Caco-2 (cell line): Measurements from ENCODE around the gene NSUN2. TPM values are rescaled to one million over a fixed set of nuclear protein-coding genes. Genes with fewer than 3 reads are reported as not detected.

Experiments
- BruUV-seq: library from RNA; stranded (reverse); fragments of 400-500 nt; replicated peaks from 2 replicates; lab custom pipeline; 2021; lab: Mats Ljungman, UMichigan
- CTCF ChIA-PET: fragments of 300-600 bp; sonication (Branson Sonifier 250); formaldehyde crosslinking; loops from one replicate; lab custom pipeline; 2022; ENCODE audit warnings: antibody characterized with exemption; lab: Charles Lee
- POLR2A ChIA-PET: fragments of 300-600 bp; sonication (Branson Sonifier 250); formaldehyde crosslinking; loops from one replicate; lab custom pipeline; 2022; ENCODE audit warnings: antibody characterized with exemption; lab: Charles Lee
- DNase-seq, 2 experiments: peaks; one replicate each; pipeline versions ENCODE4 v3.0.0 to v3.0.0-alpha.2; 2020 to 2022
- H3K27me3 ChIP-seq: replicated peaks from 2 replicates; pipeline ENCODE4 v1.6.0; 2011; ENCODE audit warnings: low read length; ENCODE audit not compliant: control insufficient read depth, insufficient read depth
- H3K36me3 ChIP-seq: 2 replicates; pipeline ENCODE4 v1.5.1; 2011; ENCODE audit warnings: low read length; ENCODE audit not compliant: control insufficient read depth, insufficient read depth
- H3K4me1 ChIP-seq: fragments of 250-450 bp; sonication (Bioruptor Pico); 2 replicates; pipeline ENCODE4 v1.5.1; 2020; ENCODE audit warnings: mild to moderate bottlenecking
- H3K4me3 ChIP-seq: 2 replicates; pipeline ENCODE4 v1.5.1; 2011; ENCODE audit warnings: low read depth, mild to moderate bottlenecking, control low read depth, low read length
- H3K9me3 ChIP-seq: fragments of 250-450 bp; sonication (Bioruptor Pico); 2 replicates; pipeline ENCODE4 v1.5.1; 2020; ENCODE audit warnings: mild to moderate bottlenecking, moderate library complexity
- H3K27ac Mint-ChIP-seq: one replicate; pipeline ENCODE4 v1.8.0; 2022; ENCODE audit warnings: mixed read lengths; ENCODE audit not compliant: unreplicated experiment
- H3K27me3 Mint-ChIP-seq: one replicate; pipeline ENCODE4 v1.8.0; 2022; ENCODE audit warnings: mixed read lengths; ENCODE audit not compliant: insufficient read depth, unreplicated experiment
- H3K36me3 Mint-ChIP-seq: one replicate; pipeline ENCODE4 v1.8.0; 2022; ENCODE audit warnings: mild to moderate bottlenecking, mixed read lengths; ENCODE audit not compliant: insufficient read depth, unreplicated experiment
- H3K4me1 Mint-ChIP-seq: one replicate; pipeline ENCODE4 v1.8.0; 2022; ENCODE audit warnings: low read depth, mixed read lengths; ENCODE audit not compliant: unreplicated experiment
- H3K4me3 Mint-ChIP-seq: one replicate; pipeline ENCODE4 v1.8.0; 2022; ENCODE audit warnings: mild to moderate bottlenecking, moderate library complexity, mixed read lengths; ENCODE audit not compliant: unreplicated experiment
- H3K9me3 Mint-ChIP-seq: one replicate; pipeline ENCODE4 v1.8.0; 2022; ENCODE audit warnings: mixed read lengths; ENCODE audit not compliant: unreplicated experiment
- CTCF ChIP-seq, 2 experiments: fragments of 200-600 bp in 1 of 2; IDR thresholded peaks; 1 replicate in 1 of 2; 2 replicates in 1 of 2; pipeline versions ENCODE4 v1.5.1 to v1.8.0; 2011 to 2022; ENCODE audit warnings: antibody characterized with exemption in 1 of 2, control low read depth in 1 of 2, inconsistent platforms in 1 of 2, low read depth in 1 of 2, low read length in 1 of 2, mild to moderate bottlenecking in 1 of 2, moderate library complexity in 1 of 2; ENCODE audit not compliant: insufficient read depth in 1 of 2, severe bottlenecking in 1 of 2, unreplicated experiment in 1 of 2
- intact Hi-C: fragments of 100-400 bp; cut with micrococcal nuclease; formaldehyde crosslinking; loops from one replicate; pipeline ENCODE4 v1.10.0; 2022; ENCODE audit not compliant: unreplicated experiment
- total RNA-seq: library from RNA; stranded (reverse); gene quantifications from 2 replicates; pipeline ENCODE4 v1.2.3, GENCODE V29; 2022

NSUN2 gene
- total RNA-seq, 1 experiment from 2014 or later, result 93.8 TPM

- TF ChIP-seq CTCF (IDR thresholded peaks at IDR 0.05; ENCODE audit: insufficient read depth in 1 of 2, low read depth in 1 of 2, low read length in 1 of 2, severe bottlenecking in 1 of 2, unreplicated experiment in 1 of 2), result no peak
- no peaks in the 10 kb centered on the region for H3K4me1 ChIP-seq
- Mint-ChIP-seq H3K27me3 (peaks cover 38% of the 10 kb centered on the region), H3K9me3 (no peaks in the 10 kb centered on the region), H3K4me3 (no peak overlapping the region), H3K36me3 (no peaks in the 10 kb centered on the region), H3K4me1 (no peaks in the 10 kb centered on the region), H3K27ac (no peak overlapping the region)
- H3K27me3 ChIP-seq, result no peaks in the 10 kb centered on the region
- CTCF ChIA-PET, result no interaction called here
- H3K9me3 ChIP-seq, result no peaks in the 10 kb centered on the region
- no peak overlapping the region for H3K4me3 ChIP-seq
- intact Hi-C loops, result no loop called here
- no peaks in the 10 kb centered on the region for H3K36me3 ChIP-seq
- BruUV-seq, result no TSS peak
- POLR2A ChIA-PET, result no interaction called here
- no peak for DNase-seq
These were observed 80.9 kb downstream of the NSUN2 start for GRCh38 chr5:6551955-6552313.

GRCh38 chr5:6551287-6551954, 81.4 kb downstream of the NSUN2 start:
- TF ChIP-seq CTCF (IDR thresholded peaks at IDR 0.05; ENCODE audit: insufficient read depth in 1 of 2, low read depth in 1 of 2, low read length in 1 of 2, severe bottlenecking in 1 of 2, unreplicated experiment in 1 of 2), result no peak
- CTCF ChIA-PET, result no interaction called here
- Histone ChIP-seq H3K27me3 (no peaks in the 10 kb centered on the region), H3K36me3 (no peaks in the 10 kb centered on the region), H3K4me3 (no peak overlapping the region), H3K4me1 (no peaks in the 10 kb centered on the region), H3K9me3 (no peaks in the 10 kb centered on the region)
- H3K27ac Mint-ChIP-seq, result no peak overlapping the region
- no peak overlapping the region for H3K4me3 Mint-ChIP-seq
- intact Hi-C loops, result no loop called here
- H3K9me3 Mint-ChIP-seq, result no peaks in the 10 kb centered on the region
- peaks cover 36% of the 10 kb centered on the region for H3K27me3 Mint-ChIP-seq
- no peaks in the 10 kb centered on the region for H3K36me3 Mint-ChIP-seq
- no TSS peak for BruUV-seq
- POLR2A ChIA-PET, result no interaction called here
- no peak for DNase-seq
- H3K4me1 Mint-ChIP-seq, result no peaks in the 10 kb centered on the region

GRCh38 chr5:6550628-6551027, 82.2 kb downstream of the NSUN2 start:
- Mint-ChIP-seq H3K27me3 (peaks cover 34% of the 10 kb centered on the region), H3K36me3 (no peaks in the 10 kb centered on the region), H3K9me3 (no peaks in the 10 kb centered on the region), H3K27ac (no peak overlapping the region), H3K4me1 (no peaks in the 10 kb centered on the region), H3K4me3 (no peak overlapping the region)
- CTCF ChIA-PET, result no interaction called here
- intact Hi-C loops, result no loop called here
- DNase-seq, result no peak
- H3K27me3 ChIP-seq, result no peaks in the 10 kb centered on the region
- no TSS peak for BruUV-seq
- no peaks in the 10 kb centered on the region for H3K9me3 ChIP-seq
- no peaks in the 10 kb centered on the region for H3K36me3 ChIP-seq
- TF ChIP-seq CTCF (IDR thresholded peaks at IDR 0.05; ENCODE audit: insufficient read depth in 1 of 2, low read depth in 1 of 2, low read length in 1 of 2, severe bottlenecking in 1 of 2, unreplicated experiment in 1 of 2), result no peak
- no peaks in the 10 kb centered on the region for H3K4me1 ChIP-seq
- H3K4me3 ChIP-seq, result no peak overlapping the region
- POLR2A ChIA-PET, result no interaction called here

Other genes starting within 250 kb of the NSUN2 start
- gene UBE2QL1, start 184.2 kb downstream of the NSUN2 start, total RNA-seq, result not detected in 2 replicates
- 19.4 and 22.0 TPM in 2 replicates for gene SRD5A1, start 396 bp upstream of the NSUN2 start, total RNA-seq
- 32.3 and 36.7 TPM in 2 replicates for gene TENT4A, start 80.4 kb upstream of the NSUN2 start, total RNA-seq